Endodermal cell (in vitro differentiated cells): Measurements from ENCODE around the gene GRIK4. TPM values are rescaled to one million over a fixed set of nuclear protein-coding genes. Genes with fewer than 3 reads are reported as not detected.

Experiments used
- DNase-seq: peaks from one replicate; pipeline ENCODE4 v3.0.0-alpha.2; 2017
- H3K27ac ChIP-seq: 2 replicates; pipeline ENCODE4 v1.5.1; 2013; ENCODE audit warnings: mild to moderate bottlenecking, low read depth, low read length, moderate library complexity
- H3K27me3 ChIP-seq: 2 replicates; pipeline ENCODE4 v1.6.1; 2013; ENCODE audit warnings: mild to moderate bottlenecking, low read length, moderate library complexity; ENCODE audit not compliant: insufficient read depth, control insufficient read depth, poor library complexity, severe bottlenecking
- H3K36me3 ChIP-seq: 2 replicates; pipeline ENCODE4 v1.7.0; 2013; ENCODE audit warnings: mild to moderate bottlenecking, low read length, moderate library complexity; ENCODE audit not compliant: control insufficient read depth, insufficient read depth
- H3K4me1 ChIP-seq: one replicate; pipeline ENCODE4 v1.7.0; 2013; ENCODE audit warnings: low read length; ENCODE audit not compliant: control insufficient read depth, insufficient read depth
- H3K4me3 ChIP-seq: 2 replicates; pipeline ENCODE4 v1.5.1; 2013; ENCODE audit warnings: mild to moderate bottlenecking, low read length, moderate library complexity
- H3K9ac ChIP-seq: 2 replicates; pipeline ENCODE4 v1.6.1; 2013; ENCODE audit warnings: mild to moderate bottlenecking, low read length, moderate library complexity; ENCODE audit not compliant: poor library complexity, severe bottlenecking; ENCODE audit errors: extremely low read depth
- H3K9me3 ChIP-seq: 2 replicates; pipeline ENCODE4 v1.6.1; 2013; ENCODE audit warnings: mild to moderate bottlenecking, low read length, moderate library complexity; ENCODE audit not compliant: control insufficient read depth
- H3K27ac Mint-ChIP-seq: 2 replicates; pipeline ENCODE4 v1.8.0; 2020; ENCODE audit warnings: mixed read lengths
- H3K27me3 Mint-ChIP-seq: 2 replicates; pipeline ENCODE4 v1.8.0; 2021; ENCODE audit warnings: mild to moderate bottlenecking, mixed read lengths; ENCODE audit not compliant: insufficient read depth
- H3K36me3 Mint-ChIP-seq: 2 replicates; pipeline ENCODE4 v1.8.0; 2020; ENCODE audit warnings: low read depth, mixed read lengths
- H3K4me1 Mint-ChIP-seq: 2 replicates; pipeline ENCODE4 v1.8.0; 2020; ENCODE audit warnings: mixed read lengths
- H3K4me3 Mint-ChIP-seq: 2 replicates; pipeline ENCODE4 v1.8.0; 2020; ENCODE audit warnings: mild to moderate bottlenecking, moderate library complexity, mixed read lengths
- H3K9me3 Mint-ChIP-seq: 2 replicates; pipeline ENCODE4 v1.8.0; 2020; ENCODE audit warnings: mild to moderate bottlenecking, mixed read lengths
- WGBS, 2 experiments: methylation state at CpG; one replicate each; pipeline versions ENCODE4 v1.1.5 to v1.1.7; 2013; ENCODE audit warnings: missing lambda C conversion rate in 2 of 2, mixed read lengths in 1 of 2; ENCODE audit not compliant: insufficient coverage in 1 of 2, insufficient read length in 1 of 2; 5-methylcytosine and 5-hydroxymethylcytosine counted together
- total RNA-seq, 2 donors: library from RNA; stranded (reverse); fragmentation: NEBNext Ultra II Directional in 1 of 2; extraction: Animal tissue kit (Norgen Biotek cat#: 25700) in 1 of 2; gene quantifications; 2 replicates in 1 of 2; 3 replicates in 1 of 2; pipeline ENCODE4 v1.2.1, GENCODE V29; 2021
- TF ChIP-seq, protein P1 (sequence below): fragments of 200-600 bp; sonication (generic); conservative IDR thresholded peaks from 2 replicates; pipeline ENCODE4 v1.5.0; 2021; ENCODE audit warnings: antibody characterized with exemption, mild to moderate bottlenecking

The GRIK4 gene
- total RNA-seq, 2 donors from 2014 or later: 1.7 to 3.5 TPM

DNA sequence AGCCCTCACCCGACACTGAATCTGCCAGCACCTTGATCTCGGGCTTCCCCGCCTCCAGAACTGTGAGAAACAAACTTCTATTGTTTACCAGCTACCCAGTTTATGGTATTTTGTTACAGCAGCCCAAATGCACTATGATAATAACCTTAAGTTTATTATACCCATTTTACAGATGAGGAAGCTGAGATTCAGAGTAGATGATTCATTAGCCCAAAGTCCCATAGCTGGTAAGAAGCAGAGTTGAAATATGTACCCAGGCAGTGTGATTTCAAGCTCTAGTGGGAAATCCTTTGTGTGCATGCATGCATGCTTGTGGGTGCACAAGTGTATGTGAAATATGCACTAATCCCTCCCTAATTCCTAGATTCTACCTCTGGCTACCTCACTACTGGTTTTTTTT lies 7.9 kb downstream of the GRIK4 start:
- no peaks in the 10 kb centered on the region for H3K9me3 ChIP-seq
- no peaks in the 10 kb centered on the region for H3K9me3 Mint-ChIP-seq
- peaks cover 3% of the 10 kb centered on the region for H3K4me1 ChIP-seq
- 91 to 100% methylated on average over 3 of the region's 3 CpGs for WGBS, 2 experiments
- H3K4me3 ChIP-seq: no peak overlapping the region
- peaks cover 29% of the 10 kb centered on the region for H3K27me3 Mint-ChIP-seq
- no peak overlapping the region for H3K27ac ChIP-seq
- H3K4me1 Mint-ChIP-seq: peaks cover 27% of the 10 kb centered on the region
- no peak for DNase-seq
- TF ChIP-seq, protein P1, sequence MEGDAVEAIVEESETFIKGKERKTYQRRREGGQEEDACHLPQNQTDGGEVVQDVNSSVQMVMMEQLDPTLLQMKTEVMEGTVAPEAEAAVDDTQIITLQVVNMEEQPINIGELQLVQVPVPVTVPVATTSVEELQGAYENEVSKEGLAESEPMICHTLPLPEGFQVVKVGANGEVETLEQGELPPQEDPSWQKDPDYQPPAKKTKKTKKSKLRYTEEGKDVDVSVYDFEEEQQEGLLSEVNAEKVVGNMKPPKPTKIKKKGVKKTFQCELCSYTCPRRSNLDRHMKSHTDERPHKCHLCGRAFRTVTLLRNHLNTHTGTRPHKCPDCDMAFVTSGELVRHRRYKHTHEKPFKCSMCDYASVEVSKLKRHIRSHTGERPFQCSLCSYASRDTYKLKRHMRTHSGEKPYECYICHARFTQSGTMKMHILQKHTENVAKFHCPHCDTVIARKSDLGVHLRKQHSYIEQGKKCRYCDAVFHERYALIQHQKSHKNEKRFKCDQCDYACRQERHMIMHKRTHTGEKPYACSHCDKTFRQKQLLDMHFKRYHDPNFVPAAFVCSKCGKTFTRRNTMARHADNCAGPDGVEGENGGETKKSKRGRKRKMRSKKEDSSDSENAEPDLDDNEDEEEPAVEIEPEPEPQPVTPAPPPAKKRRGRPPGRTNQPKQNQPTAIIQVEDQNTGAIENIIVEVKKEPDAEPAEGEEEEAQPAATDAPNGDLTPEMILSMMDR: no peak
- H3K36me3 Mint-ChIP-seq: no peaks in the 10 kb centered on the region
- no peaks in the 10 kb centered on the region for H3K36me3 ChIP-seq
- no peak overlapping the region for H3K9ac ChIP-seq
- H3K27me3 ChIP-seq: peaks cover 8% of the 10 kb centered on the region
- H3K27ac Mint-ChIP-seq: no peak overlapping the region
- no peak overlapping the region for H3K4me3 Mint-ChIP-seq

DNA sequence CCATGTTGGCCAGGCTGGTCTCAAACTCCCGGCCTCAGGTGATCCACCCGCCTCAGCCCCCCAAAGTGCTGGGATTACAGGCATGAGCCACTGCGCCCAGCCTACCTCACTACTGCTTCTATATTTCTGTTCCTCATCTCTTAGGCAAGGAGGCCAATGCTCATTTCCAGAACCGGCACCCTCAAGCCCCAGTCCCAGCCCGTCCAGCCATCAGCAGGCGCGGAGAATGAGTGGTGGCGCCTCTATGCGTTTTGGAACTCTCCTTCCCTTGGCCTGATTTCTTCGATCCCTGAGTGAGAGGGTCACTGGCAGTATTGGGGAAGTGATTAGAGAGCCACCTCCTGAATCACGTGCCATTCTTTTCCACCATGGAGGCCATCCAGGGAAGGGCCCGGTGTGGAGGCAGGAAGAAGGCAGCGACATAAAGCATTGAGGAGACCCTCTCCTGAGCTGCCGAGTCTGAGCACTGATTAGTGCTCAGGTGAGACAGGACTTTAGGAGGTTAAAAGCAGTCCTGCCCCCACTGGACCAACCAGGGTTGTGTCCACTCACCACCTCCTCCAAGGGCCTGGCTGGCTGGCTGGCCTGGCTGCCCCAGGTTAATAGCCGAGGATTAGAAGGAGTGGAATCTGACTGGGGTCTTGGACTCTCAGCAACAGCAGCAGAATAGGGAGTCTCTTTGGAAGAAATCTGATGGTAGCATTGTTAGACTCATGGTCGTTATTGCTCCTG lies 8.7 kb downstream of the GRIK4 start:
- no peaks in the 10 kb centered on the region for H3K36me3 ChIP-seq
- Mint-ChIP-seq H3K4me3 (no peak overlapping the region), H3K9me3 (no peaks in the 10 kb centered on the region), H3K4me1 (peaks cover 27% of the 10 kb centered on the region), H3K27ac (no peak overlapping the region), H3K27me3 (peaks cover 25% of the 10 kb centered on the region), H3K36me3 (no peaks in the 10 kb centered on the region)
- TF ChIP-seq, protein P1: no peak
- peaks cover 4% of the 10 kb centered on the region for H3K27me3 ChIP-seq
- H3K27ac ChIP-seq: no peak overlapping the region
- 91 to 92% methylated on average over 14 to 16 of the region's 16 CpGs for WGBS, 2 experiments
- H3K4me1 ChIP-seq: peaks cover 3% of the 10 kb centered on the region
- H3K9ac ChIP-seq: no peak overlapping the region
- H3K4me3 ChIP-seq: no peak overlapping the region
- no peaks in the 10 kb centered on the region for H3K9me3 ChIP-seq
- DNase-seq: no peak

DNA sequence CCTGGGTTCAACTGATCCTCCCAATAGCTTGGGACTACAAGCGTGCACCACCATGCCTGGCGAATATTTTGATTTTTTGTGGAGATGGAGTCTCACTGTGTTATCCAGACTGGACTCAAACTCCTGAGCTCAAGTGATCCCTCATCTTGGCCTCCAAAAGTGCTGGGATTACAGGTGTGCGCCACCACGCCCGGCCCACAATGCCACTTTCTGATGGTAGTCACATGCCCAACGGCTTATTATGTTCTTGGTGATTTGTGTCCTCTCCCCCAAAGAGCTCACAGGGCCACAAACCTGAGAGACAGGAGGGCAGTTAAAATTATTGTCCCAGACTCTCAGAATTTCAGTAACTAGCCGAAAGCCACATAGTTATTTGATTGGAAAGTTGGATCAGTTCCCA lies 9.6 kb downstream of the GRIK4 start:
- Mint-ChIP-seq H3K36me3 (no peaks in the 10 kb centered on the region), H3K4me3 (no peak overlapping the region), H3K27me3 (peaks cover 17% of the 10 kb centered on the region), H3K9me3 (no peaks in the 10 kb centered on the region), H3K4me1 (peaks cover 27% of the 10 kb centered on the region), H3K27ac (no peak overlapping the region)
- Histone ChIP-seq H3K27ac (no peak overlapping the region), H3K4me1 (peaks cover 3% of the 10 kb centered on the region), H3K36me3 (no peaks in the 10 kb centered on the region), H3K27me3 (no peaks in the 10 kb centered on the region), H3K9ac (no peak overlapping the region), H3K9me3 (no peaks in the 10 kb centered on the region), H3K4me3 (no peak overlapping the region)
- no peak for DNase-seq
- WGBS, 2 experiments: 90 to 92% methylated on average over 7 of the region's 7 CpGs
- TF ChIP-seq, protein P1: no peak
